GM12865 (cell line): ENCODE data around the gene ZSCAN29.

Source experiments
- DNase-seq: peaks from one replicate; pipeline ENCODE4 v3.0.0; 2010; ENCODE audit warnings: low read depth
- H3K4me3 ChIP-seq: 2 replicates; pipeline ENCODE4 v1.5.1; 2011; ENCODE audit warnings: mild to moderate bottlenecking, low read depth, low read length, control low read depth
- TF ChIP-seq, protein P1 (sequence below): IDR thresholded peaks from 2 replicates; pipeline ENCODE4 v1.5.1; 2011; ENCODE audit warnings: low read length, control low read depth, low read depth, inconsistent platforms; ENCODE audit not compliant: insufficient read depth; ENCODE audit errors: missing control alignments

The ZSCAN29 gene

GRCh38 chr15:43382310-43382709 lies 11.5 kb upstream of the ZSCAN29 start:
- H3K4me3 ChIP-seq: no peak overlapping the region
- no peak for DNase-seq
- TF ChIP-seq, protein P1, sequence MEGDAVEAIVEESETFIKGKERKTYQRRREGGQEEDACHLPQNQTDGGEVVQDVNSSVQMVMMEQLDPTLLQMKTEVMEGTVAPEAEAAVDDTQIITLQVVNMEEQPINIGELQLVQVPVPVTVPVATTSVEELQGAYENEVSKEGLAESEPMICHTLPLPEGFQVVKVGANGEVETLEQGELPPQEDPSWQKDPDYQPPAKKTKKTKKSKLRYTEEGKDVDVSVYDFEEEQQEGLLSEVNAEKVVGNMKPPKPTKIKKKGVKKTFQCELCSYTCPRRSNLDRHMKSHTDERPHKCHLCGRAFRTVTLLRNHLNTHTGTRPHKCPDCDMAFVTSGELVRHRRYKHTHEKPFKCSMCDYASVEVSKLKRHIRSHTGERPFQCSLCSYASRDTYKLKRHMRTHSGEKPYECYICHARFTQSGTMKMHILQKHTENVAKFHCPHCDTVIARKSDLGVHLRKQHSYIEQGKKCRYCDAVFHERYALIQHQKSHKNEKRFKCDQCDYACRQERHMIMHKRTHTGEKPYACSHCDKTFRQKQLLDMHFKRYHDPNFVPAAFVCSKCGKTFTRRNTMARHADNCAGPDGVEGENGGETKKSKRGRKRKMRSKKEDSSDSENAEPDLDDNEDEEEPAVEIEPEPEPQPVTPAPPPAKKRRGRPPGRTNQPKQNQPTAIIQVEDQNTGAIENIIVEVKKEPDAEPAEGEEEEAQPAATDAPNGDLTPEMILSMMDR: no peak

- TF ChIP-seq, protein P1: no peak
- DNase-seq: no peak
- H3K4me3 ChIP-seq: no peak overlapping the region
These were observed 7.8 kb upstream of the ZSCAN29 start for GRCh38 chr15:43378601-43379000.

DNA sequence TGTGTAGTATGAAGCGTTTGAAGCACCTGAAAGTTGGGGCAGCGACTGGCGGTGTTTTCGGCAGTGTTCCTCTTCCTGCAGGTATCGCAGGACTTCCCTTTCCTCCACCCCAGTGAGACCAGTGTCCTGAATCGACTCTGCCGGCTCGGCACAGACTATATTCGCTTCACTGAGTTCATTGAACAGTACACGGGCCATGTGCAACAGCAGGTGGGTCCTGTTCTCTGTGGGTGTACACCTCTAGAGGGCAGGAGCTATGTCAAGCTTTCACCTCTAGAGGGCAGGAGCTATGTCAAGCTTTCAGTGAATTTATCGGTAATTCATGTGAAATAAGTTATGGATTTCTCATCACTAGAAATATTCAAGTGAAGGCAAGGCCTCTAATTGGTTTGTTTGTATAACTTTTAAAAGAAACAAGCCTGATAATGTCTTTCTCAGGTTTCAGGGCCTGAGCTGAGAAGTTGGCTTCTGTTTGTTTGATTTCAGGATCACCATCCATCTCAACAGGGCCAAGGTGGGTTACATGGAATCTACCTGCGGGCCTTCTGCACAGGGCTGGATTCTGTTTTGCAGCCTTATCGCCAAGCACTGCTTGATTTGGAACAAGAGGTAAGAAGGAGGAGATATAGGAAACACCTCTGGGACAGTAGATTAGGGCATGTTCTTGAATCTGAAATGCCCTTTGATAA lies 5.3 kb upstream of the ZSCAN29 start:
- TF ChIP-seq, protein P1: peak; percentile 85
- DNase-seq: peak; percentile 76
- no peak overlapping the region for H3K4me3 ChIP-seq

DNA sequence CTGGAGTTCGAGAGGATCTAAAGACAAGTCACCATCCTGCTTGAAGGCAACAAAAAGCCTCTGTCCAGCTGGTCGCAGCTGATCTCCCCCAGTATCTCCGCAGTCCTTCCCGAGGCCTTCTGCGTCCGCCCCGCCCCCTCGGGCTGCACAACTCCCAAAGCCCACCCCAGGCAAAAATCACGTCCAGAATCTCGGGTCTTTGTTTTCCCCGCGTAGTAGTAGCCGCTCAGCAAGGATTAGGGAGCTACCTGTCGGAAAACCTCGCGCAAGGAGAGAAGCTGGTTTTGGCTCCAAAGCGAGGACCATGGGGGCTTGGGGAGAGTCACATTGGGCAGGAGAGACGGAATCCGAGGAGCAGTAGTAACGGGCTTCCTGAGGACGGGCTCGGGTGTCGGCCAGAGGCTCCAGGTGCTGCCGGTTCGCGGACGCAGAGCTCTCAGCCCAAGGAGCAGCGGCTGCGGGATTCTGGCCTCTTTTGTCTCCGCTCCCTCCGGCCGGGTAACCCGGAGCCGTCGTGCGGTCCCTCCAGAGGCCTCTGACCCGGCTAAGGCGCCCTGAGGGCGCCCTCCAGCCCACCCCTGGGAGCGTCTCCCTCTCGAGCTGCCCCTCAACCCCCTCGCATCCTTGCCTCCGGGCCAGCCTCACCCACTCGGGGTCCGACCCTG lies 401 bp downstream of the ZSCAN29 start:
- H3K4me3 ChIP-seq: peak overlapping the region; percentile 70
- TF ChIP-seq, protein P1: no peak
- peak; percentile 17 for DNase-seq

DNA sequence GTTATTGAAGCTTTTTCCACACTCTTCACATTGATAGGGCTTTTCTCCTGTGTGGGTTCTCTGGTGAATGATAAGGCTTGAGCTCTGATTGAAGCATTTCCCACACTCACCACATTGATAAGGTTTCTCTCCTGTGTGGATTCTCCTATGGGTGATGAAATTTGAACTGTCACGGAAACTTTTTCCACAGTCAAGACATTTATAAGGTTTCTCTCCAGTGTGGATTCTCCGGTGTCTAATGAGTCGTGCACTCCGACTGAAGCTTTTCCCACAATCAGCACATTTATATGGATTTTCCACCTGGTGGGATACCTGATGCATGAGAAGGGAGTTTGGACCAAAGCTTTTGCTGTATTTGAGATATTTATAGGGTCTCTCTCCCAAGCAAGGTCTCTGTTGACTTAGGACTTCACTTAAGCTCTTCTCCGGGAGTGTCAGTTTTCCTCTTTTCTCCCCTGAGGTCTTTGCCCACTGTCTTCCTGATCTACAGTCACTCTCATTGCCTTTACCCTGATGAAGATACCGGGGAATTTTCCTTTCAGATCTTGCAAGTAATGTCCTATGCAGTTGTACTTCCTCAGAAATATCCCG lies 9.4 kb downstream of the ZSCAN29 start:
- no peak overlapping the region for H3K4me3 ChIP-seq
- no peak for DNase-seq
- TF ChIP-seq, protein P1: no peak

DNA sequence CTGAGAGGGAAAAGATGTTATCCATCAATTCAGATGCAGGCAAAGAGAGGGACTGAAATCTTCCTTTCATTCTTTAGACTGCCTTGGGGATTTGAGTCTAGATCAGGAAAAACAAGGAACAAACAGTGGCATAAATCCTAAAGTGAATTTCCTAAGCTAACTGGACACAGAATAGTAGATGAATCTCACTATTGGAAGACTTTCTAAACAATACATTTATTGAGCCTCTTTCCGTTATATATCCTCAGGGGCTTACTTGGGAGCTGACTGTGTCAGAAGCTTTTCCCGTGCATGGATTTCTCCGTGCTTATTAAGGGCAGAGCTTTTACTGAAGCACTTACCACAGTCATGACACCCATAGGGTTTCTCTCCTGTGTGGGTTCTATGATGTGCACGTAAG lies 10.0 kb downstream of the ZSCAN29 start:
- no peak overlapping the region for H3K4me3 ChIP-seq
- TF ChIP-seq, protein P1: no peak
- no peak for DNase-seq
